ENCODE measurements around the gene MTA1.

Gene MTA1

DNA sequence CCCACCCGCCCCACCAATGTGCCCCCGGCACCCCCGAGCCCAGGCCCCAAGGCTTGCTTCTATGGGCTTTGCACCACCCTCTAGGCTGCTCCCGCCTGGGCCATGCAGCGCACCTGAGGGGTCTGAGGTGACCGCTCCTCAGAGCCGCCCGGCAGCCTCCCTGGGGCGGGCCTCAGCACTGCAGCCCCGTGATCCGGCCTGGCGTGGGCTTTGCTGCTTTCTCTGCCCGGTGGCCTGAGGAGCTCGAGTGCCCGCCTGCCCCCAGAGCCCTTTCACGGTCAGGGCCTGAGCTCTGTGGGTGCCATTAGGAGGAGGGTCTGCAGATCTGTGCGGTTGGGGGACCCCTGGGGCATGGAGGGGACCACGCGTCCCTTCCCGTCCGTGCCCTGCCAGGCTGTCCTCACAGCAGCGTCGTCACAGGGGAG lies 6.2 kb downstream of the MTA1 start:
- no peak for DNase-seq (ENCODE audit: low read depth in 1 of 2, low spot score in 1 of 2)
- TF ChIP-seq JUND (IDR thresholded peaks at IDR 0.05; ENCODE audit: low read depth), result no peak
- in situ Hi-C loops (cut with HindIII; ENCODE audit: low pct_unique_long_range_greater_than_20kb, low sequenced_read_pairs), result no loop called here

DNA sequence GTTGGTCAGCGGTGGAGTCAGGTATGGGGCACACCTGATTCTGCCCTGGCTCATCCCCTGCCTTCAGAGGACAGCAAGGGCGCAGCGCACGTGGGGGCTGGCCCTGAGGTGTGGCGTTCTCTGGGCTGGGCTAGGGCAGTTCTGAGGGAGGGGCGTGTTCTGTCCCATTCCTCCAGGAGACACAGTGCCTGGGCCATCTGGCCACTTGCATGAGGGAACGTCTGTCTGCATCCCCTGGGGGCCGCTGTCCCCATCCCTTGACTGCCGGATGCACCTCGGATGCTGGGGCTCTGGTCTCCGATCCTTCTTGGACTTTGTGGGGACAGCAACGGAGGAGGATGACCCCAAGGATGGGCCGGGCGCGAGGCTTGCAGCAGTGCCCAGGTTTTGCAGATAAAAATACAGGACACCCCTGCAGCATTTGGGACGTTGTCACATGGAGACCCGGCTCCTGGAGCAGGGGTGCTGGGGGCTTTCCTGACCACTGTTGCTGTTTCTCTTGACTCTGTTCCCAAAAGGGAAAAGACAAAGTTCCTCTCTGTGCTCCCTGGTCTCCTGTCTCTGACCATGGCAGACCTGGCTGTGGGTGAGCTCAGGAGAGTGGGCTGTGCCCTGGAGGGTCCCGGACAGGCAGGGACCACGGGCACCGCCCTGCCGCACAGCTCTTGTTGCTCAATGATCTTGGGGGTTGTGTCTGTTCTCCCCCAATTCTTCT lies 6.9 kb downstream of the MTA1 start:
- no peak for TF ChIP-seq JUND (IDR thresholded peaks at IDR 0.05; ENCODE audit: low read depth)
- in situ Hi-C loops (cut with HindIII; ENCODE audit: low pct_unique_long_range_greater_than_20kb, low sequenced_read_pairs), result no loop called here
- DNase-seq (ENCODE audit: low read depth in 1 of 2, low spot score in 1 of 2), result no peak

DNA sequence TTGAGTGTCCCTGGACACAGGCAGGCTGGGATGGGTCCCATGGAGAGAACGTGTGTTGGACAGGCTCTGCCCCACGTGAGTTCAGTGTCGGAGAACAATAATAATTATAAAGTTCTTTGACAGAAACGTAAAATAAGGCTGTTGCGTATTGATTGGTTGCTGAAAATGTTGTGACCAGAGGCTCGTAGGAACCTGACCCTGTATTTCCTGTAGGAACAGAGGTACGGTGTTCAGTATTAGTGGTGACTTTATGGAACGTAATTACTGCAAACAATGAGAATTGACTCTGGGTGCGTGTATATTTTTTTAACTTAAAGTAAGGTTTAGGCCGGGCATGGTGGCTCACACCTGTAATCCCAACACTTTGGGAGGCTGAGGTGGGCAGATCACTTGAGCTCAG lies 7.8 kb downstream of the MTA1 start:
- in situ Hi-C loops (cut with HindIII; ENCODE audit: low pct_unique_long_range_greater_than_20kb, low sequenced_read_pairs), result no loop called here
- no peak for TF ChIP-seq JUND (IDR thresholded peaks at IDR 0.05; ENCODE audit: low read depth)
- DNase-seq (ENCODE audit: low read depth in 1 of 2, low spot score in 1 of 2), result no peak

DNA sequence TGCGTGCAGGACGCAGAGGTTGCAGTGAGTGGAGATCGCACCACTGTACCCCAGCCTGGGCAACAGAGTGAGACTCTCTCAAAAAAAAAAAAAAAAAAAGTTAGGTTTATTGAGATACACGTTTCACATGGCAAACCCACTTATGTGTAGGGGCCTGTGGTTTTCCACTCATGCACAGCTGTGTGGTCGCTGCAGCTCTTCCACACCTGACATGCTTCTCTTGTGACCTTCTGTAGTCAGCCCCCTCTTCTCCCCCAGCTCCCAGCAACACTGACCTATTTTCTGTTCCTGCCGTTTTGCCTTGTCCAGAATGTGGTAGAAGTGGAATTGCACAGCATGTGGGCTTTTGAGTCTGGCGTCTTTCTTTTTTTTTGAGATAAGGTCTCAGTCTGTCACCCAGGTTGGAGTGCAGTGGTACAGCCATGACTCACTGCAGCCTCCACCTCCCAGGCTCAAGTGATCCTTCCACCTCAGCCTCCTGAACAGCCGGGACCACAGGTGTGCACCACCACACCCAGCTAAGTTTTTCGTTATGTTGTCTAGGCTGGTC lies 8.4 kb downstream of the MTA1 start:
- no peak for TF ChIP-seq JUND (IDR thresholded peaks at IDR 0.05; ENCODE audit: low read depth)
- DNase-seq (ENCODE audit: low read depth in 1 of 2, low spot score in 1 of 2), result no peak
- in situ Hi-C loops (cut with HindIII; ENCODE audit: low pct_unique_long_range_greater_than_20kb, low sequenced_read_pairs), result no loop called here

DNA sequence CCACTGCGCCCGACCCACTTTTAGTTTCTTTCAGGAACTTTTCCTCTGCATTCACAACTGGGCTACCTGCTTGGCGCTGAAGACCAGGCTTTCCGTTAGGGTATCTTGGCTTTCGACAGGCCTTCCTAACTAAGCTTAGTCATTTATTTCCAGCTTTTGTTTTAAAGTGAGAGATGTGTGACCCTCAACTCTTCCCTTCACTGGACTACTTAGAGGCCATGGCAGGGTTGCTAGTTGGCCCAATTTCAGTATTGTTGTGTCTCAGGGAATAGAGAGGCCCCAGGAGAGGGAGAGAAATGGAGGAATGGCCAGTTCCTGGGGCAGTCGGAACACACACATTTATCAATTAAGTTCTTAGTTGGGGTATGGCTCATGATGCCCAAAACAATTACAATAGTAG lies 10.4 kb downstream of the MTA1 start:
- in situ Hi-C loops (cut with HindIII; ENCODE audit: low pct_unique_long_range_greater_than_20kb, low sequenced_read_pairs), result no loop called here
- DNase-seq (ENCODE audit: low read depth in 1 of 2, low spot score in 1 of 2), result no peak
- no peak for TF ChIP-seq JUND (IDR thresholded peaks at IDR 0.05; ENCODE audit: low read depth)

DNA sequence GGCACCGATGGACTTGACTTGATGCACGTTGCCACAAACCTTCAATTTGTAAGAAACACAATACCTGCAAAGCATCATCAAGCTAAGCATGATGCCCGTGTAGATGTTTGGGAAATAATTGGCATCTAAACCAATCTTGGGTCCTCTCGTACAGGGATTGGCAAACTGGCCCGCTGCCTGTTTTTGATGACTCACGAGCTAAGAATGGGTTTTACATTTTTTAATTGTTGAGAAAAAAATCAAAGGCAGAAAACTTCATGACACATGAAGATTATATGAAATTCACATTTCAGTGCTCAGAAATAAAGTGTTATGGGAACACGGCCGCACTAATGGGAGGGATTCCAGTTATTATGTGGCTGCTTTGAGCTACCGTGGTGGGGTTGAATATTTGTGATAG lies 10.9 kb downstream of the MTA1 start:
- in situ Hi-C loops (cut with HindIII; ENCODE audit: low pct_unique_long_range_greater_than_20kb, low sequenced_read_pairs), result no loop called here
- TF ChIP-seq JUND (IDR thresholded peaks at IDR 0.05; ENCODE audit: low read depth), result no peak
- no peak for DNase-seq (ENCODE audit: low read depth in 1 of 2, low spot score in 1 of 2)

DNA sequence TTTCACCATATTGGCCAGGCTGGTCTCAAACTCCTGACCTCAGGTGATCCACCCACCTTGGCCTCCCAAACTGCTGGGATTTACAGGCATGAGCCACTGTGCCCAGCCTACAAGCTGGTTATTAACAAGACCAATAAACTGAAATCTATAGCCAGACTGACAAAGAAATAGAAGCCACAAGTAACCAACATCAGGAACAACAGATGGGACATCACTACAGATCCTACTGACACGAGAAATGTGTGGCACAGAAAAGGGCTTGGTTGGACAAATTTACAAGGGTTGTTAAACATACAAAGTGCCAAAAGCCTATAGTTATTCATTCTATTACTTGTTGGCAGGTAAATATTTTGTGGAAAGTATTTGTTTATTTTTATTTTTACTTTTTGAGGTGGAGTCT lies 11.6 kb downstream of the MTA1 start:
- TF ChIP-seq JUND (IDR thresholded peaks at IDR 0.05; ENCODE audit: low read depth), result no peak
- in situ Hi-C loops (cut with HindIII; ENCODE audit: low pct_unique_long_range_greater_than_20kb, low sequenced_read_pairs), result no loop called here
- no peak for DNase-seq (ENCODE audit: low read depth in 1 of 2, low spot score in 1 of 2)

DNA sequence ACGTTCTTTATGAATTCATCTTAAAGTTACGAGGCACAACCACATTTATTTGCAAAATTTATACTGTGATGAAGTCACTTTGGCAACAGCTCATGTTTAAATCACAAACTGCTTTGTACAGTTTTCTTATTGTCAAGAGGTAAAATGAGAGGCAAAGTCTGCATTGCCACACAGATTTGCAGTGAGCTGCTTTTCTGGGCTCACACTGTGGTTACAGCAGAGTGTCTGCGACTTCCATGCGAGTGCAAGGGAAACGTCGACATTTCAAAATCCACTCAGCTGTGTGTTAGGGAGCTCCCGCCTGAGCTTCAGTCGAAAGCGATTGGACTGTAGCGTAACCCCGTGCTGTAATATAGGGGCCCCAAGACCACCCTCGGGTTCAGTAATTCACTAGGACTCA lies 13.0 kb downstream of the MTA1 start:
- DNase-seq (ENCODE audit: low read depth in 1 of 2, low spot score in 1 of 2), result no peak
- in situ Hi-C loops (cut with HindIII; ENCODE audit: low pct_unique_long_range_greater_than_20kb, low sequenced_read_pairs), result no loop called here
- TF ChIP-seq JUND (IDR thresholded peaks at IDR 0.05; ENCODE audit: low read depth), result no peak

DNA sequence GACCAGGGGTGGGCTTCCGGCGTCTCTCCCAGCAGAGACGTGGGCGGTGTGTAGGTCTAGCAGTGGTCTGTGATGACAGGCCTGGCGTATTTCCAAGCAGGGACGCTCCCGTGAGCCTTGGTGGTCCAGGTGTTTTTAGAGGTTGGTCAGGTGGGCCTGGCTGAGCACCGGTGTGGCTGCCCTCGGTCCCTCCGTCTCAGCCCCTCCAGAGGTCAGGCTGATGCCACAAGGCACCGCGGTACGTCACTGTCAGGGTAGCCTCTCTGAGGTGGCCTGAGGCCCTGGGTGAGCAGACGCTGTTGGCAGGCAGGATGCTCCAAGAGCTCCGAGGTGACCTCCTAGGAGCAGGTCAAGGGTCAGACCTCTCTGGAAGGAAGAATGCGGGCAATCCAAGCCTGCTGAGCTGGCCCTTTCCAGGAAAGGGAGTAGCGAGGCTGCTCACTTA lies 13.6 kb downstream of the MTA1 start:
- in situ Hi-C loops (cut with HindIII; ENCODE audit: low pct_unique_long_range_greater_than_20kb, low sequenced_read_pairs), result no loop called here
- no peak for TF ChIP-seq JUND (IDR thresholded peaks at IDR 0.05; ENCODE audit: low read depth)
- no peak for DNase-seq (ENCODE audit: low read depth in 1 of 2, low spot score in 1 of 2)

DNA sequence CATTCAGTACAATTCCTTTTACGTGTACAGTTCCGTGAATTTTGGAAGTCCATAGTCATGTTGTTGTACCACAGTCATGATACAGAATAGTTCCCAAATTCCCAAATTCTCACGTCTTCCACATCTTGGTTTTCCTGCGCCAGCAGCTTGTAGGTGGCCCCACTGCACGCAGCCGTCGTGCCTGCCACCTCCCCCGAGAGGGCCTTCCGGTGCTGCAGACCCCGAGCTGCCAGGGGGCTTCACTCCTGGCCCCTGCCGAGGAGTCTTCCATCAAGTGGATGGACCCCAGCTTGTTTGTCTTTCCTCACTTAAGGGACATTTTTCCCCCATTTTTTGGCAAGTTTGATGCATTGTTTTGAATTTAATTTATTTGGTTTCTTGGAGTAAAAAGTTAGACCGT lies 16.8 kb downstream of the MTA1 start:
- TF ChIP-seq JUND (IDR thresholded peaks at IDR 0.05; ENCODE audit: low read depth), result no peak
- no peak for DNase-seq (ENCODE audit: low read depth in 1 of 2, low spot score in 1 of 2)
- in situ Hi-C loops (cut with HindIII; ENCODE audit: low pct_unique_long_range_greater_than_20kb, low sequenced_read_pairs), result no loop called here

DNA sequence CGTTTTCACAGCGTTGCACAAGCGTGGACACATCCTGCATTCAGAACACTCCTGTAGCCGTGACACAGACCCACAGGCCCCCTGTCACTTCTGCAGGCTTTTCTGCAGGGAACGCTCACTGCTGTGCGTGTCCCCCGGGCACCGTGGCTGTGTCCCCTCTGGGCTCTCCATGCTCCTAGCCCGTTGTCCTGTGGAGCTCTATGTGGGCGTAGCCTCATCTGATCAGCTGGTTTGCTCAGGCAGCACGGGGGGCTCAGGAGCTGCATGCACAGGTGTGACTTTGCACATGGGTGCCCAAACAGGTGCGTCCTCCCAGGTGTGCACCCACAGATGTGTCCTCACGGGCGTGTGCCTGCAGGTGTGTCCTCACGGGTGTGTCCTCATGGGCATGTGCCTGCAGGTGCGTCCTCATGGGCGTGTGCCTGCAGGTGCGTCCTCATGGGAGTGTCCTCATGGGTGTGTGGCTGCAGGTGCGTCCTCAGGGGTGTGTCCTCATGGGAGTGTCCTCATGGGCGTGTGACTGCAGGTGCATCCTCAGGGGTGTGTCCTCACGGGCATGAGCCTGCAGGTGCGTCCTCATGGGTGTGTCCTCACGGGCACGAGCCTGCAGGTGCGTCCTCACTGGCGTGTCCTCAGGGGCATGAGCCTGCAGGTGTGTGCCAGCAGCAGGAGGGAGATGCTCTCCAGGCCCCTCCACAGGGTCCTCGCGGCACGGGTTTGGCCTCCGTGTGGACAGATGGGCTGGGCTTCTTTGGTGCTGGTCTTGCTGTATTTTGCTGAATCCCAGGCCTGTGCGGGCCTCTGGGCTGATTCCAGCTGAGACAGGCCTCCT lies 17.5 kb downstream of the MTA1 start:
- DNase-seq (ENCODE audit: low read depth in 1 of 2, low spot score in 1 of 2), result no peak
- in situ Hi-C loops (cut with HindIII; ENCODE audit: low pct_unique_long_range_greater_than_20kb, low sequenced_read_pairs), result no loop called here
- no peak for TF ChIP-seq JUND (IDR thresholded peaks at IDR 0.05; ENCODE audit: low read depth)

DNA sequence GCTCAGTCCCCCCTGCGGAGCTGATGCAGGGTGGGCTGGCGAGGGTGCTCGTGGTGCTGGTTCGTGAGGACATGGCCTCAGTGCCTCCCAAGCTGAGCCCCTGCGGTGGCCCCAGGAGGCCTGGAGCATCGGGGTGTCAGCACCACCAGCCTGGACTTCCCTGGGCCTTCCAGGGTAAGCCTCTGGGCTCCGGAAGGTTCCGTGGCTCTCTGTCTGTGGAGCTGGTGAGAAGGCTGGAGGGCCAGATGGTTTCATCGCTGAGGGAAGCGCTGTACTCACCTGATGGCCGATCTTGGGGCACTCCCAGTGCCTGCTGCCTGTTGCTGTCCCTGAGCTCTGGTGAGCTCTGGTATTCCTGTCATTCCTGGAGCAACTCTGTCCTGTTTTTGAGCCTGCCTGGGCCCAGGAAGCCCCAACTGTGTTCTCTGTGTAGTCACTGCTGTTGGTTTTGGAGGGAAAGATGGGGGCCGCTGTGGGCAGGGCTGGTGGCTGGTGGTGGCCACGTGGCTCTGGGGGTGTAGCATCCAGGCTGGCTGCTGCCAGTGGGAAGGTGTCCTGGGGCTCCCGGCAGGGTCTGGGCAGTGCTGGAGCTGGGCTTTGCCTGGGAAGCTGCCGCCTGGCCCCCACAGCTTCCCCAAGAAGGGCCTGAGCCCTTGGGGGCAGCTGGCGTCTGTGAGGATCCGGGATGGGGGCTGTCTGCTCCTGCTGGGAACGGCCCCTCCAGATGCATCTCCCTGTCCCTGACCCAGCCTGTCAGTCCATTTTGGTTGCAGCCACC lies 18.3 kb downstream of the MTA1 start:
- in situ Hi-C loops (cut with HindIII; ENCODE audit: low pct_unique_long_range_greater_than_20kb, low sequenced_read_pairs), result no loop called here
- no peak for DNase-seq (ENCODE audit: low read depth in 1 of 2, low spot score in 1 of 2)
- TF ChIP-seq JUND (IDR thresholded peaks at IDR 0.05; ENCODE audit: low read depth), result no peak

Data from T47D (cell line).